ENCODE results near the gene CRMP1.

CRMP1 gene

GRCh38 chr4:5919044-5919443 is 26.2 kb upstream of the CRMP1 start:
- DNase-seq, result no peak

- DNase-seq, result no peak
Measured at GRCh38 chr4:5918331-5918985, 25.6 kb upstream of the CRMP1 start.

DNA sequence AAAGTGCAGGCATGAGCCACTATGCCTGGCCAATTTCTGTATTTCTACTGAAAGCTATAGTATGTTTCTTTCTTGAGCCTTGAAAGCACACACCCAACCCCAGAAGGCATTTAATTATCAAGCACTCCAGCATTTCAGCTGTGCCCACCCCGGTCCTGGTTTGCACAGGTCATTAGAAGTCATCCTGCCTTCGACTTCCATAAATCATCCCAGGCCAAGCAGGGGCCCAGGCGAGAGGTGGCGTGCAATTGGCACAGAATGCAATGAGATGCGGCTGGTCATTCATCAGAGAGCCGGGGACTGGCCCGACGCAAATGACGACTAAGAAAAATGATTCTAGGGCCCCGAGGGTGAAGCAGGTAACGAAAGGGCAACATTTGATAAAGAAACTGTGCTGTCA is 24.8 kb upstream of the CRMP1 start:
- no peak for DNase-seq

DNA sequence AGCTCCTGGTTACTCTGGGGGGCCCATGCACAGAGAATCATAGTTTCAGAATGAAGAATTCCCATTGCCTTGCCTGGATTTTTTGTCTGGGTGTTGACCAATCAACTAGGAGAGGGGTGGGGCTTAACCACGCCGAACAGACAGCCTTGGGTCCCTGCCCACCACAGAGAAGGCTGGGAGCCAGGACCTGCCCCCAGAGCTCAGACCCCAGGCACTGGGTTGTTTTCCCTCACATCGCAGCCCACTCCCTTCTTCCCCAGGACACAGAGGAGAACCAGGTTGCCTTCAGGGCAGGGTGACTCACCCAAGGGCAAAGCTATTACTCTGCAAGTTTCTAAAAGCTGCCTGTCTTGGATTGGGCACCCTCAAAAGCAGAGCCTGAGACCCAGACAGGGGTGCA is 23.3 kb upstream of the CRMP1 start:
- DNase-seq, result no peak

DNA sequence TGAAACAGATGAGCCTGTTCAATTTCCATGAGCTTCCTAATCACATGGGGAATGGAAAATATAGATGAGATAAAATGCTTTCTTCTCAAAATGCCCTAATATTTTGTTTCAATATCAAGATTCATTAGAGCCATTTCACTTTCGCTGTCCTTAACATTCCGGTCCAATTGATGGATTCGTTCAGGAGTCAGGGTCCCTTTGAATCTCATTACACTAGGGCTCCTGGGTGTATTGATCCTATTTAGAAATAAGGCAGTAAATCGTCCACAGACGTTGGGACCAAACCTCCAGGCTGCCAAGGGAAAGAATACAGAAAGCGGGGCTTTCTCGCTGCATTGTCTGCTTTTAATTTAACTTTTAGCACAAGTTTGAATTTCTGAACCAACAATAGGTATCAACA is 20.6 kb upstream of the CRMP1 start:
- DNase-seq, result no peak

DNA sequence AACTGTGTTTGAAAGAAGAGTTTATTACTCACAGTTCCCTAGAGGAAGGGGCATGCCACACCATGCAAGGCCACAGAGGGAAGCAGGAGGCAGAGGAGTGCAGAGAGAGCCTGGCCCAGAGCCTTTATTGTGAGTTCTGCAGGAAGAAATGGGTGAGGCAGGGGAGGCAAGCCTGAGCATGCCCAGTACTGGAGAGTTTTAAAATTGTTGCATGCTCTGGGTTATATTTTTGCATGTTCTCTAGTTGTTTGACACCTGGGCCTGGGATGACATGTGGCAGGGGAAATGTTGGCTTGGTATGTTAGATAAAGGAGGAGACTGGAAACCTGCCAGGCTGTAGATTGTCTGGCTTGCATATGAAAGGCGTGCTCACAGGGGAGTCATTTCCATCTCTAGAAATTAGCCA is 19.7 kb upstream of the CRMP1 start:
- DNase-seq, result no peak

GRCh38 chr4:5908876-5909427 is 16.1 kb upstream of the CRMP1 start:
- DNase-seq, result no peak

DNA sequence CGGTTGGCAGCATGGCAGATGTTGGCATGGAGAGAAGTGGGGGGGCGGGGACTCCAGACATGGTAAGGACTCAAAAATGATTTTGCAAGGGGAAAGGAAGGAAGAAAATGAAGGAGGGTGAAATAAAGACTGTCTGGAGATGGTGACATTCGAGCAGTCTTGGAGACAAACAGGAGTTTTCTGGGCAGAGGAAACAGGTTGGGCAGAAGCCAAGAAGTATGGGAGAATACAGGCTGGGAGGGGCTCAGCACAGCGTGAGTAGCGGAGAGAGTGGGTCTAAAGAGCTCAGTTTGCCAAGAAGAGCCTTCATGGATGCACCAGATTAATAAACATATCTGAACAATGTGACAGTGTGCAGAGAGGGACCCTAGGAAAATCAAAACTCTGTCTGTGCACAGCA is 13.3 kb upstream of the CRMP1 start:
- no peak for DNase-seq

GRCh38 chr4:5905714-5906113 is 12.8 kb upstream of the CRMP1 start:
- DNase-seq, result no peak

DNA sequence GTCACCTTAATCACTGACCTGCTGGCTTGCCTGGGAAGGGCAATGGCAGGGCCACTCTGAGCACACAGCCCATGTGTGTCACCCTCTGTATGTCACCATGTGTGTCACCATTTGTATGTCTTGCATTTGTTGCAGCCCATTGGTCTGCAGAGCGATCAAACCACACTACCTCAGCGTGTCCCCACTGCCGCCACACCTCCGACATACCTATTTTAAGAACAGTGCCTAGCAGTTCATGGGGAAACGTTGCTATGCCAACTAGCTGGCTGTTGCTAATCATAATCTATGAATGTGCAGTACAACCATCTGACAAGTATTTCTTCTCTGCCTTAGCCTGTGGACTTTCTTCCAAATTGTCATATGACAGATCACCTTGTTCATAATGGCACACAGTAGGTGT is 8.0 kb upstream of the CRMP1 start:
- no peak for DNase-seq

- DNase-seq, result no peak
Measured at GRCh38 chr4:5899881-5900280, 7.0 kb upstream of the CRMP1 start.

- no peak for DNase-seq
Measured at GRCh38 chr4:5899396-5899795, 6.5 kb upstream of the CRMP1 start.

- DNase-seq, result no peak
Measured at GRCh38 chr4:5897674-5898073, 4.8 kb upstream of the CRMP1 start.

GRCh38 chr4:5895287-5895686 is 2.4 kb upstream of the CRMP1 start:
- DNase-seq, result no peak

DNA sequence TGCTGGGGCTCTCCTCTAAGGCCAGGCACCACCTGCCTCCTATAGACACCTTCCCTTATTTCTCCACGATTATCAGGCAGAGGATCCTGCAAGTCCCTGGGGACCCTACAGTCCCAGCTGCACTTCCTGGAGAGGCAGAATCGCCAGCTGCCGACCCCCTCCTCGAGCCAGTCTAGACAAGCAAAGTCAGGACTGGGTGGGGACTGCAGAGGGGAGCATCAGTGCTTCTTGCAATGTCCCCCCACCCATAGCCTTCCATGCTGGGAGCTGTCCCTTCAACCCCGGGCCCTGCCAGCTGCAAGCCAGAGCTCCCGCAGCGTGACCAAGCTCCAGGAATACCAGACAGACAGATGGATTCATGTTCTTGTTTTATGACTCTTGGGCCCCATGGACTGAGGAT is 1.4 kb upstream of the CRMP1 start:
- DNase-seq, result no peak

DNA sequence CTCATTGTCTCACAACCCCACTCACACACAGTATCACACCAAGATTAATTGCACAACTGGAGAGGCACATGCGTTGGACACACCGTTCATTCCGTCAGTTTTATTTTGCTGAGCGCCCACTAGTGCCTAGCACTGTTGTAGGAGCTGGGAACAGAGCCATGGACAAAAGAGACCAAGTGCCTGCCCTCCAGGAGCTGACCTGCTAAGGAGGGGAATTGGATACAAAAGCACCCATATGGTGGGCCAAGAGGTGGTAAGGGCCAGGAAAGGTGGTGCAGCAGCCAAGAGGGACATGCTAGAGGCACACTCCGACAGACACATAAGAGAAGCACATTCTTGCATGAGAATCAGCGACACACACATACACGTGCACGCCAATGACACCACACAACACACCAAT is 705 bp upstream of the CRMP1 start:
- DNase-seq, result no peak

DNA sequence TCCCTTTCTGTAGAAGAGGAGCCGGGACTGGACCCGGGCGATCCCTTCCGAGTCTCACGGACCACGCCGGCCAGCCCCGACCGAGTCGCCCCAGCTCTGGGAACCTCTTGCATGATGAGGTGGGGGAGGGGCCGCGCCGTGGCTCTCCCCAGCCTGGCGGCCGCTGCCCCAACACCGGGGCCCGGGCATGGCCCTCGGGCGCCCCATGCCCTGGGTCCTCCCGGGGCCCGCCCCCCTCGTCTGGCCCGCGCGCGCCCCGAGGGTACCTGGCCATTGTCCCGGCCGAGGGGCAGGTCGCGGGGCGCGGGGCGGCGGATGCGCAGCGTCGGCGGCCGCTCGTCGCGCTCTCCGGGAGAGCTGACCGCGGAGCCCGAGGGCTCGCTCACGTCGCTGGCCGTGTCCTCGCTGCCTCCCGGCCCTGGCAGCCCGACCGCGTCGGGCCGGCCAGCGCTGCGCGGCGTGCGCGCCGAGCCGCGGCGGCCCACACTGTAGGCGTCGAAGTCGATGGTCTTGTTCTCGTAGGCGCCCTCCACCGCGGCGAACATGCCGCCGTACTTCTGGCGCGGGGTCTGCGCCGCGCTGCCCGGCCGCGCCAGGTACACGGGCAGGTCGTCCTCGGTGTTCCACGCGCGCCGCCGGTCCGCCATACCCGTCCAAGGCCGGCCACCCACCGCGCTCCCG is 423 bp downstream of the CRMP1 start:
- no peak for DNase-seq

DNA sequence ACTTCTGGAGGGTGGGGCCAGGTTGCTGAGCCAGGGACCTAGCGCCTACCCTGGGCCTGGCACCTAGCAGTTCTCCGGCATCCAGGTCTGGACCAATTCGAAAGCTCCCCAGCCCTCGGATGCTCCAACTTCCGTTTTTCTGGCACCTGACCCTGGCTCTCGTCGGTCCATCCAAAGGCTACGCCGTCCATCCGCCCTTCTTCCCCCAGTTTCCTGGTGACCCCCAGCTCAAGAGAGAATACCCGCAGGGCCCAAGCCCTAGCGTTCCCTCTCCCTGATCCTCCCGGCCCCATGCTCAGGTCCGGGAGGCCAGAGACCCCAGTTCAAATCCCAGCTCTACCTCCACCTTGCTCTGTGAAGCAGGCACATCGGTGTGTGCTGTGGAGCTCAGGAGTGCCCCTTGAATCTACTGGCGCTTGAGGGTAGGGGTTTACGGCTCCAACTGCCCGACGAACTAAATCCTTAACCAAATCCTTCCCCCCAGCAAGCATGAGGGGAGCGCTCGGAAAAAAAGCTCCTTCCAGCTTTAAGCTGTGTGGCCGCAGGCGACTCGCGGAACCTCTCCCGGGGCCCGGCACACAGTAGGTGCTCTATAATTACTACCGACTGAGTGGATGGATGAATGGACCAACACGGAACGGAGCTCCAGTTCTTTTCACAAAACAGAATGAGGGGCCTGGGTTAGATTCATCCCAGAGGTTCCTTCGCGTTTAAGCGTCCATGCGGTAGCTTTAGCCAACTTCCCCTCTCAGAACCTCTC is 1.1 kb downstream of the CRMP1 start:
- no peak for DNase-seq

- DNase-seq, result no peak
Measured at GRCh38 chr4:5890063-5890727, 2.7 kb downstream of the CRMP1 start.

DNA sequence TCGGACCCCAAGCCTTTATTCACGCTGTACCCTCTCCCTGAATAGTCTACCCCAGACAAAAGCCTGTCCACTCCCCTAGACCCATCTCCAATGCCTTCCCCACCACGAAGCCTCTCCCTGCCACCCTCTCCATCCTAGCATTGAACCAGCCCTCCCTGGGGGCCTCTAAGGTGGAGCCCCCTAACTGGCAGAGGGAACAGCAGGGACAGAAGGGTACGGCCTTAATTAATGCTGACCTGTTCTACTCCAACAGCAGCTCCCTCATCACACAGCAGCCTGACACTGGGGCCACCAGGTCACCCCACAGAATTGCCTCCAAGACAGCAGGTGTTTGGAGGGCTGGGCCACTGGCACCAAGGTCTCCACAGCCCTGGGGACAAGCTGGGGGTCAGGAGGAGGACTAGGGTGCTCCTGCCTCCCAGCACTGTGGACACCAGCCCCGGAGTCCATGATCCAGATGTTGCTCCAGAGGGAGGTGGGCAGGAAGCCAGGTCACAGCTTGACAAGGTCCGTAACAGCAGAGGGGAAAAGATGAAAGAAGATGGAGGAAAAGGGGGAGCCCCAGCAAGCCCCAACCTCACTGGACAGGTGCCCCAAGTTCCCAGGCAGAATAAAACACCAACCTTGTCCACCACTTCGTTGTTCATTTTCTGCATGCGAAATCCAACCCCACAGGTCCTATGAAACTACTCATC is 3.7 kb downstream of the CRMP1 start:
- DNase-seq, result no peak

DNA sequence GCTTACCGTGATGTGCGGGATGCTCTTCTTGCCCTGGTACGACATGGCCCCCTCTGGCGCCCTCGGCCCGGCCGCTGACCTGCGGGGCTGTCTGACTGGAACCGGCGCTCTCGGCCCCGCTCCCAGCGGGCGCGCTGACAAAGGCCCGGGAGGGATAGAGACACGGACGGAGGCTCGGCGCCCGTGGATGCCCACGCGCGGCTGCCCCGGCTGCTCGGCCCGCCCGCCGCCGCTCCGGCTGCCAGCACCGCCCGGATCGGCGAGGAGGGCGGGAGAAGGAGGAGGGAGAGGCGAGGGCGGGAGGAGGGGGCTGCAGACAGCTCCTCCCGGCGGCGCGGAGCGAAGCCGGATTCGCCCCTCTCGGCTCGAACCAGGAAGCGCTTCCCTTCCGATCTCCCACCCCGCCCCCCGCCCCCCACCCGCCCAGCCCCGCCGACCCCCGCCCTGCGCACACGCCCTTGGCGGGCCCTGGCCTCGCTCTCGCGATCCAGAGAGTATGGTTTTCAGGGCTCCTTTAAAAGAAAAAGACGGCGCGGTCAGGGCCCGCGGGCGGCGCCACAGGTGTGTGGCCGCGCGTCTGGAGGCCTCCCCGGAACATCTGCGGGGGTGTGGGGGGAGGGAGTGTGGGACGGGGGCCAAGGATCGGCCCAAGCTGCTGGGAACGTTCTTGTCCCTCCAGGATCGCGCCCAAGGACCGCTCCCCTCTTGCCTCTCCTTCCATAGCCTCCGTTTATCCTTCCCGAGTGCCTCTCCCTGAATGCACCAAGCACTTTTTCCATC is 4.5 kb downstream of the CRMP1 start:
- no peak for DNase-seq

All from OCI-M1 (cell line).